KOPT-K1 (cell line): ENCODE measurements around the gene NELL1.
"Not testable (repeated sequence)": the region's sequence is repeated elsewhere in the genome, so short reads cannot be mapped to it uniquely, and the experiment has no call there.

Experiments
- H3K27ac ChIP-seq: fragments of 200-600 bp; sonication (generic); 2 replicates; pipeline ENCODE4 v1.5.1; 2016; ENCODE audit warnings: antibody characterized with exemption, mild to moderate bottlenecking, low read depth, low read length; ENCODE audit not compliant: poor library complexity, severe bottlenecking
- H3K36me3 ChIP-seq: fragments of 200-600 bp; sonication (generic); 2 replicates; pipeline ENCODE4 v1.5.1; 2017; ENCODE audit warnings: antibody characterized with exemption, mild to moderate bottlenecking, low read length, moderate library complexity; ENCODE audit not compliant: insufficient read depth
- H3K9me3 ChIP-seq: fragments of 200-600 bp; sonication (generic); 2 replicates; pipeline ENCODE4 v1.5.1; 2017; ENCODE audit warnings: antibody characterized with exemption, low read length, mild to moderate bottlenecking; ENCODE audit not compliant: insufficient read depth, poor library complexity, severe bottlenecking

NELL1 gene

GRCh38 chr11:21225860-21226259 is 556.5 kb downstream of the NELL1 start:
- no peaks in the 10 kb centered on the region for H3K36me3 ChIP-seq
- H3K9me3 ChIP-seq, result no peaks in the 10 kb centered on the region
- H3K27ac ChIP-seq, result no peak overlapping the region

GRCh38 chr11:21229224-21229623 is 559.8 kb downstream of the NELL1 start:
- H3K27ac ChIP-seq, result no peak overlapping the region
- no peaks in the 10 kb centered on the region for H3K9me3 ChIP-seq
- no peaks in the 10 kb centered on the region for H3K36me3 ChIP-seq

GRCh38 chr11:21250196-21250595 is 580.8 kb downstream of the NELL1 start:
- H3K27ac ChIP-seq, result no peak overlapping the region
- H3K9me3 ChIP-seq, result no peaks in the 10 kb centered on the region
- no peaks in the 10 kb centered on the region for H3K36me3 ChIP-seq

GRCh38 chr11:21254055-21254454 is 584.7 kb downstream of the NELL1 start:
- Histone ChIP-seq H3K9me3 (no peaks in the 10 kb centered on the region), H3K36me3 (no peaks in the 10 kb centered on the region), H3K27ac (no peak overlapping the region)

GRCh38 chr11:21254790-21255189 is 585.4 kb downstream of the NELL1 start:
- H3K9me3 ChIP-seq, result no peaks in the 10 kb centered on the region
- H3K27ac ChIP-seq, result no peak overlapping the region
- H3K36me3 ChIP-seq, result no peaks in the 10 kb centered on the region

- no peaks in the 10 kb centered on the region for H3K36me3 ChIP-seq
- no peak overlapping the region for H3K27ac ChIP-seq
- H3K9me3 ChIP-seq, result no peaks in the 10 kb centered on the region
These were observed 588.1 kb downstream of the NELL1 start for GRCh38 chr11:21257461-21257860.

GRCh38 chr11:21258414-21258813 is 589.0 kb downstream of the NELL1 start:
- no peaks in the 10 kb centered on the region for H3K9me3 ChIP-seq
- H3K36me3 ChIP-seq, result no peaks in the 10 kb centered on the region
- H3K27ac ChIP-seq, result no peak overlapping the region

GRCh38 chr11:21260101-21260500 is 590.7 kb downstream of the NELL1 start:
- Histone ChIP-seq H3K9me3 (no peaks in the 10 kb centered on the region), H3K27ac (no peak overlapping the region), H3K36me3 (no peaks in the 10 kb centered on the region)

GRCh38 chr11:21262992-21263391 is 593.6 kb downstream of the NELL1 start:
- no peaks in the 10 kb centered on the region for H3K9me3 ChIP-seq
- H3K27ac ChIP-seq, result no peak overlapping the region
- H3K36me3 ChIP-seq, result no peaks in the 10 kb centered on the region

- no peaks in the 10 kb centered on the region for H3K9me3 ChIP-seq
- H3K27ac ChIP-seq, result no peak overlapping the region
- no peaks in the 10 kb centered on the region for H3K36me3 ChIP-seq
These were observed 594.7 kb downstream of the NELL1 start for GRCh38 chr11:21264125-21264524.

- H3K36me3 ChIP-seq, result no peaks in the 10 kb centered on the region
- H3K9me3 ChIP-seq, result no peaks in the 10 kb centered on the region
- H3K27ac ChIP-seq, result no peak overlapping the region
These were observed 598.6 kb downstream of the NELL1 start for GRCh38 chr11:21268036-21268435.

- not testable (repeated sequence) for H3K27ac ChIP-seq, H3K36me3 ChIP-seq, H3K9me3 ChIP-seq
These were observed 602.8 kb downstream of the NELL1 start for GRCh38 chr11:21272139-21272538.

- Histone ChIP-seq H3K9me3 (no peaks in the 10 kb centered on the region), H3K27ac (no peak overlapping the region)
These were observed 609.5 kb downstream of the NELL1 start for GRCh38 chr11:21278840-21279239.

GRCh38 chr11:21285104-21285503 is 615.7 kb downstream of the NELL1 start:
- Histone ChIP-seq H3K9me3 (no peaks in the 10 kb centered on the region), H3K27ac (no peak overlapping the region), H3K36me3 (no peaks in the 10 kb centered on the region)

More at GRCh38 chr11:21278840-21279239, 609.5 kb downstream of the NELL1 start:
- no peaks in the 10 kb centered on the region for H3K36me3 ChIP-seq

- no peaks in the 10 kb centered on the region for H3K36me3 ChIP-seq
- no peaks in the 10 kb centered on the region for H3K9me3 ChIP-seq
- H3K27ac ChIP-seq, result no peak overlapping the region
These were observed 620.3 kb downstream of the NELL1 start for GRCh38 chr11:21289686-21290085.

GRCh38 chr11:21295508-21295907 is 626.1 kb downstream of the NELL1 start:
- H3K27ac ChIP-seq, result no peak overlapping the region
- H3K9me3 ChIP-seq, result no peaks in the 10 kb centered on the region
- no peaks in the 10 kb centered on the region for H3K36me3 ChIP-seq

- no peaks in the 10 kb centered on the region for H3K9me3 ChIP-seq
- no peaks in the 10 kb centered on the region for H3K36me3 ChIP-seq
- no peak overlapping the region for H3K27ac ChIP-seq
These were observed 632.6 kb downstream of the NELL1 start for GRCh38 chr11:21301981-21302380.
